ENCODE results near the gene NCOR2.

The NCOR2 gene

GRCh38 chr12:124524231-124524925, 43.0 kb downstream of the NCOR2 start:
- DNase-seq = no peak

- DNase-seq = no peak
Measured at GRCh38 chr12:124523071-124523470, 44.3 kb downstream of the NCOR2 start.

GRCh38 chr12:124520907-124521306, 46.5 kb downstream of the NCOR2 start:
- no peak for DNase-seq

GRCh38 chr12:124520265-124520701, 47.1 kb downstream of the NCOR2 start:
- no peak for DNase-seq

- DNase-seq = no peak
Measured at GRCh38 chr12:124519746-124520145, 47.7 kb downstream of the NCOR2 start.

- peak; percentile 78 for DNase-seq
Measured at GRCh38 chr12:124518051-124518932, 49.1 kb downstream of the NCOR2 start.

Data from NCI-H526 (cell line).